CD4-positive, alpha-beta T cell treated with Interleukin-15 for 4 hours (primary cell): ENCODE measurements around the gene ASB2.

Experiments used
- DNase-seq: peaks from one replicate; pipeline ENCODE4 v3.0.0-alpha.2; 2020; ENCODE audit warnings: low spot score

ASB2 gene

DNA sequence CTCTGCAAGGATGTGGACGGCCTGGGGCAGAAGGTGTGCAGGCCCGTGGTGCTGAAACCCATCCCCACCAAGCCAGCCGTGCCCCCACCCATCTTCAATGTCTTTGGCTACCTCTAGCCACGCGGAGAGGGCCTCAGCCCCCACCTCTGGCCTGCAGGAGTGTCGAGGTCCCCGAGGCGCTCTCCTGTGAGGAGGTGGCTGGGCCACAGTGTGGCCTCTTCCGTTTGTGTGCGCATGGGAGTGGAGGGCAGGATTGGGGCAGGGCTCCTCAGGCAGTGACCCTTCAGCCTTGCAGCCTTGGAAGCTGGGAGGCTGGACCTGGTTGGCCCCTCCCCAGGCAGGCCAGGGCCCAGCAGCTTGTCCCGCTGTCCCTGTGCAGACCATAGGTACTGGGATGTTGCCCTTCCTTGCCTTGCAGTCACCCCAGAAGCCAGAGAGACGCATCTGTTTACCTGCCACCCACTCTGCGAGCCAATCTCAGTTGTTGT lies 47.3 kb downstream of the ASB2 start:
- no peak for DNase-seq

DNA sequence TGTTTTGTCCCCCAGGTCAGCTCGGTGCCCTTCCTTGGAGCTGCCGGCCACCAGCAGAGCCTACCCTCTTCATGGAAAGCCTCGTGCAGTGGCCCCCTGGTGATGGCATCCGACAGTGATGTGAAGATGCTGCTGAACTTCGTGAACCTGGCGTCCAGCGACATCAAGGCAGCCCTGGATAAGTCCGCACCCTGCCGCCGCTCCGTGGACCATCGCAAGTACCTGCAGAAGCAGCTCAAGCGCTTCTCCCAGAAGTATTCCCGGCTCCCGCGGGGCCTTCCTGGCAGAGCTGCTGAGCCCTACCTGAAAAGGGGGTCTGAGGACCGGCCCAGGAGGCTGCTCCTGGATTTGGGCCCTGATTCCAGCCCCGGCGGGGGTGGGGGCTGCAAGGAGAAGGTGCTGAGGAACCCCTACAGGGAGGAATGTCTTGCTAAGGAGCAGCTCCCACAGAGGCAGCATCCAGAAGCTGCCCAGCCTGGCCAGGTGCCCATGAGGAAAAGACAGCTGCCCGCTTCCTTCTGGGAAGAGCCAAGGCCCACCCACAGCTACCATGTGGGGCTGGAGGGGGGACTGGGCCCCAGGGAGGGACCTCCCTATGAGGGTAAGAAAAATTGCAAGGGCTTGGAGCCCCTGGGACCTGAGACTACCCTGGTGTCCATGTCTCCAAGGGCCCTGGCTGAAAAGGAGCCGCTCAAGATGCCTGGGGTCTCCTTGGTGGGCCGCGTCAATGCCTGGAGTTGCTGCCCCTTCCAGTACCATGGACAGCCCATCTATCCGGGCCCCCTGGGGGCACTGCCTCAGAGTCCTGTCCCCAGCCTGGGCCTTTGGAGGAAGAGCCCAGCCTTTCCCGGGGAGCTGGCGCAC lies 48.0 kb downstream of the ASB2 start:
- no peak for DNase-seq

DNA sequence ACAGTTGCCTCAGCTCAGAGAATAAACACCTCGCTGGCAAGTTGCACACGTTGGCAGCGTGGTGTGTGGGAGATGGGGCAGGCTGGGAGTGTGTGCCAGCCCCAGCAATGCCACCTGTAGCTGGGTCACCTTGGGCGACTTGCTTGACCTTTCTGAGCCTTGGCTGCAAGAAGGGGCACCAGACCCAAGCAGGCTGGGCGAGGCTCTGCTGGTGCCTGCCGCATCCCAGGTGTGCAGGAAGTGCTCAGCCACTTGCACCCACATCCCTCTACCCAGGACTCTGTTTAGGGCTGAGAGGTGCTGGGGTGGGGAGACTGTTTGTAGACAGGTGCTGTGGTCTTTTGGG lies 48.6 kb downstream of the ASB2 start:
- no peak for DNase-seq

DNA sequence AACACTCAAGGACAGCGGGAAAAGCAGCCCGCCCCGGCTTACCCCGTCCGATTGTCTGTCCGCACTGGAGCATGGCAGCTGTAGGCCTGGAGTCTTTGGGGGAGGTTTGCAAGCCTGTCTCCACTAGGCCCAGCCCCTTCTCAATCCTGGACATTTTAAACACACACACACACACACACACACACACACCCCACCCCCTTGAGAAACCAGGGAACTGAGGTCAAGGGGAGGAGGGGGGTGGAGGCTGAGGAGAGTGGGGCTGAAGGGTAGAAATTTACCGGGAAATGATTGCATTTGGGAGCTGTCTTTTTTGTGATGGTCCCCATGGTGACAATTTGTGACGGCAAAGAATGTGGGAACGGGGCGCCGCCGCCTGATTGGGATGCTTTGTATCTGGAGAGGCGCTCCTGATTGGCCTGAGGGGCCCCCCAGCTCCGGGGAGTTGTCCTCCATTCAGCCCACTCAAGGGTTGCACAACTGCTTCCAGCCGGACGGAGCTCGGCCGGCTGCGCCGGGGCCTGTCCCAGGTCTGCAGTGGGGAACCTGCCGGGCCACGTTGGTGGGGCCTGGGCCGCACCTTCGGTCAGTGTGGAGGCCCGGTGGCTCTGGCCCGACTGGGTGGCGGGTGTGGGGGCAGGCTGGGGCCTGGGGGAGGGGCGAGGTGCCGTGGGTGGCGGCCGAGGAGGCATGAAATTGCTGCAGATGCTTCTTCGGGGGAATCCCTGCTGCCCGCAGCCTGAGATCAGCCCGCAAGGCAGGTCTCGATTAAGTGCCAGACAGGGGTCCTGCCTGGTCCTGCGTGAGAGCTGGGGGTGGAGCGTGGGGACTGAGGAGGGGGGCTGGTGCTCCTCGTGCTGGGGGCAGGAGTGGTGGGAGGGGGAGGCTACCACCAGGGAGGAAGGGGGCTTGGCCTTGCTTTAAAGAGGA lies 49.2 kb downstream of the ASB2 start, which contains the start of gene FAM181A:
Gene FAM181A (plus strand): TSS at position 472 of the 927 bp plus-strand sequence. CDS start 942 bp downstream, outside the sequence.
- DNase-seq, result no peak

DNA sequence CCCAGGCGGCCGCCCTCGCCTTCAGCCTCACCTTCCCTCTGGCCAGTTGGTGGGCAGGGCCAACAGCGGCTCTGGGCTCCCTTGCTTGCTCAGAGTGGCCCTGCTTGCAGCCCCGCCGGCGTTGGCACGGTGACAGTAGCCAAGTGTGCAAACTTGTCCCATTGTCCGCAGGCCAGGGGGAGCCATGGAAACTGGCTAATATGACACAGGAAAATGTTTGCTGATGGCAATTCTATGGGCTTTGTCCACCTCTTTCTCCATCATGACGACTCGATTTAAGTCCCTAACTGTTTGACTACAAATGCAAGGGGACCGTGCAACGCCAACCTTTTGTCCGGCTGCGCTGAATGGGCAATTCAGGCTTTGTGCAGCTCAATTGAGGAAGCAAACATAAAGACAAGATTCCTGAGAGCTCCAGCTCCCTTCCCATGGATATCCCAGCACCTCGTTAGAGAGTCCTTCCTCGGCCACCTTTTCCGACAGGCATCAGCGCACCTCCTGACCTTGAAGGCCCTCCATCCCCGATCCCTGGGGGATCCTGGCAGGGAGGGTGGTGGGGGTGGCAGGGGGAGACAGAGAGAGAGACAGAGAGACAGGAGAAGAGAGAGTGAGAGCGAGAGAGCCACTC lies 50.0 kb downstream of the ASB2 start:
- no peak for DNase-seq

DNA sequence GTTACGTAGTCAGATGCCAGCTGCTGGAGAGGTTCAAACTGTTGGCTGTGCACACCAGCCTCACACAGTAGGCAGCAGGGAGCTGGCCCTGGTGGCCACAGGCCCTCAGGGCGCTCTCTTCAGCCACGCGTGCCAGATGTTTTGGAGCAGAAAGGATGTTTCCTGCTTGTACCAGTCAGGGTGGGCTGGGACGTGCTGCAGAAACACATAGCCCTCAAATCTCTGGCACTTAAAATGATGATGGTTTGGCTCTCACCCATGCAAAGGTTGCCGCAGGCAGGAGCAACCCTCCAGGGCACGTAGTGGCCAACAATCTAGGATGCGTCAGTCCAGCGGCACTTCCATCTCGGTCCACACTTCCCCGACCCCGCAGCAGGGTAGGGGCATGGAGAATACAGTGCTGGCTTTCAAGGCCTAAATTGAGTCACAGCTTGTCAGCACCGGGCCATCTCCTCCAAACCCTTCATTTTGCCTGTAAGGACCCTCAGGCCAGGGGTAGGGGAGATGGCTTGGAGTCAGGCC lies 50.9 kb downstream of the ASB2 start:
- DNase-seq, result no peak

DNA sequence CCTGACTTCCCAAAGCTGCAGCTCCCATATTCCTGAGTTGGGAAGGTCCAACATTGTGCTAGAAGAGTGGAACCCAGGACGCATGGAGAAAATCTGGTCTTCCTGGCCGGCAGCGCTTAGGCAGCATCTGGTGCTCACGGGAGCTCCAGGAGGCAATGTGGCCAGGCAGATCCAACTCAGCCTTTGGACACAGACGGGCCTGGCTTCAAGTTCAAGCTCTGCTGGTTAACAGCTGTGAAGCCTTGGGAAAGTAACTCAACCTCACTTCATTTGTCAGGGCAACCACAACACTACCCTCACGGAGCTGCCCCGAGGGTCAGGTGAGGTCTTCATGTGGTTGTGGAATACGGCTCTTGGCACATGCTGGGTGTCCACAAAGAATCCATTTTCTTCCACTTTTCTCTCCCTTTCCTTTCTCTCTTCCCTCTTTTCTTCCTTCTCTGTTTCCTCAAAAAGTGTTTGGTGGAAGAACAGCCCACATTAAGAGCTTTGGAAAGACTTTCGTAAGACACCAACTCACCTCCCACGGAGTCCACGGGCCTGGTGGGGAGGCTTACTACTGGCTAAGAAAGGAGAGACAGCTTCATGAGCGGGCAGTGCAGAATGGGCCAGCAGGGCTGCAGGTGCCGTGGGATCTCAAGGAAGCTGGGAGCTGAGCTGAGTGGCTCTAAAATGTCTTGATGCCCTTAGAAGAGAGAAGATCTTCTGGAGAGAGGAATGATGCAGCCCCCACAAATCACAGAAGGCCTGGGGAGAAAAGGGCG lies 51.6 kb downstream of the ASB2 start:
- no peak for DNase-seq

DNA sequence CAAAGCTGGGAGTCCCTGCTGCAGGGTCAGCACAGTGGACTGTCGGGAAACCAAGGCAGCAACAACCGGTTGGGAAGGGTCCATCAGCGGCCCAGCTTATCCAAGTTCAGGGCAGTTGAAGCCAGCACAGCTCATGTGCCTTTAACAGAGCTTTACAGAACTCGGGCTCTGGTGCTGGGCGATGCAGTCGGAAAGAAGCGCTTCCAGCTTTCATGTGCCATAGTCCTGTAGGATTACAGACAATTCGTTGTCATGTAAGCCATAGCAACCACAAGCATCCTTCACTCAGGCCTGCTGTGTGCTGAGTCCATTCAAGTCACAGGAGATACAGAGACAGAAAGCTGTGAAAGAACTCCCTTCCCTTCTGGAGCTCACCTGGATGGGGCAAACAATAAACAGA lies 52.7 kb downstream of the ASB2 start:
- no peak for DNase-seq

DNA sequence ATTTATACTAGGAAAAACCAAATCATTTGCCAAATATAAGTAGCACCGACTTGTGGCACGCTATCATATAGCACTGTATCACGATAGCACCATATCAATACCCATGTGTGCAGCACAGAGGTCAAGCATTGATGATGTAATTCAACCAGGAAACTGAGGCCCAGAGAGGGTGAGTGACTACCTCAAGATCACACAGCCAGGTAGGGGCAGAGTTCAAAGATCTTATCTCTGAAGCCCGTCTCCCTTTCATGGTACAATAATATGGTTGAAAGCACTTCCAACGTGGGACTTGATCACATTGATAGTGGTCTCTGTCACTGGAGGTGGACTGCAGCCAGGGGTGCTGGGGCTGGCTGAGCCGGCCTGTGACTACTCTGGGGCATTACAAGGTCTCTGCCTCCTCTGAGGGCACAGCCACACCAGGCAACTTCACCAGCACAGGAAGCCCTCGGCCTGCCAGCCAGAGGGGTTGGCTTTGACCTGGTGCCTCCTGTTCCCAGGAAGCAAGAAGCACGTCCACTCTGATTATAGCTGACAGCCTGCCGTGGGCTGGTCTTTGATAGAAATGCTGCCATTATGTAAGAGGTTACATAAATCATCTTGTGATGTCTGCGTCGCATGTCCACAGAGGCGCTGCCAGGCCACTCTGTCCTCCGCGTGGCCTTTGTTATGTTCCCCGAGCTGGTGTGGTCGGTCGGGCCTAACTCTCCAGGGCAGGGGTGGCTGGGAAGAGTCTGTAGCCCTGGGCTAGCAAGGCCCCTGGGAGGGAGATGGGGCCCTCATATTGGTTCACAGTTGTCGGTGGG lies 55.2 kb downstream of the ASB2 start:
- no peak for DNase-seq

DNA sequence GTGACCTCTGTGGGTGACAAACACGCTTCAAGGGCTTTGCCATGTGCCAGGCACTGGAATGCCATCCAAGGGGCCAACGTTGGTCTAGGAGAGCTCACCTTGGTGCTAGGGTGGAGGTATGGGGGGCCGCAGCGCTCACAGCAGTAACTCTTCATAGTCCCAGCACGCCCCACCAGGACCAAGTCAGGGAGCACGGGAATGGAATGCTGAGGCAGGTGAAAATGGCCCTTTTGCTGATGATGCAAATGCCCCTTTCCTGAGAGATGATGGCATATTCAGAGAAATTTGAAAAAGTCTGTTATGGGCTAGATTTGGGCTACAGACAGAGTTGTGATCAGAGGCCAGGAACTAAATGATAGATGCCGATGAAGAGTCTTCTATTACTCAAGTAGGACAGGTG lies 59.2 kb downstream of the ASB2 start:
- no peak for DNase-seq

DNA sequence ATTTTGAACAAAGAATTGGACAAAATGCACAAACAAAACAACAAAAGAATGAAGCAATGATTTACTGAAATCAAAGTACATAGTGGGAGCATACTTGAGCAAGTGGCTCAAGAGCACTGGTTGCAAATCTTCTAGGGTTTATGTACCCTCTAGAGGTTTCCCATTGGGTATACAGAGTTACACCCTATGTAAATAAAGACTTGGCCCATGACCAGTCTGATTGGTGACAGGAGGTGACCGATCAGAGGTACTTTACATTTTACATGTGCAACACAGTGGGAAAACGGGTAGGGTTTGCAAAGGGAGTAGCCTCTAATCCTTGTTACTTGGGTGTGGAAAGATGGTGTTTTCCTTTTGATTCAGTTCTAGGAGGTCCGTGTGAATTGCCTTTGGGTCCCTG lies 59.9 kb downstream of the ASB2 start:
- no peak for DNase-seq

DNA sequence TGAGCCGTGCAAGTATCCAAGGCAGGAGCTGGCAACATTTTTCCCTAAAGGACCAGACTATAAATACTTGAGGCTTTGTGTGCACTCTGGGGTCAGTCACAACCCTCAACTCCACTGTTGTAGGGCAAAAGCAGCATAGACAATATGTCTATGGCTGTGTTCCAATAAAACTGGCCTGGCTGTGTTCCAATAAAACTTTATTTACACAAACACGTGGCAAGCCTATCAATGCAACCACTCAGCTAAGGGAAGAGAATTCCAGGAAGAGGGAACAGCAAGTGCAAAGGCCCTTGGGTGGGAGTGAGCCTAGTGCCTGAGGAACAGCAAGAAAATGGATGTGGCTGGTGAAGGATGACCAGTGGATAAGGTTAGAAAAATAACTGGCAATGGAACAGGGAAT lies 60.6 kb downstream of the ASB2 start:
- DNase-seq, result no peak

DNA sequence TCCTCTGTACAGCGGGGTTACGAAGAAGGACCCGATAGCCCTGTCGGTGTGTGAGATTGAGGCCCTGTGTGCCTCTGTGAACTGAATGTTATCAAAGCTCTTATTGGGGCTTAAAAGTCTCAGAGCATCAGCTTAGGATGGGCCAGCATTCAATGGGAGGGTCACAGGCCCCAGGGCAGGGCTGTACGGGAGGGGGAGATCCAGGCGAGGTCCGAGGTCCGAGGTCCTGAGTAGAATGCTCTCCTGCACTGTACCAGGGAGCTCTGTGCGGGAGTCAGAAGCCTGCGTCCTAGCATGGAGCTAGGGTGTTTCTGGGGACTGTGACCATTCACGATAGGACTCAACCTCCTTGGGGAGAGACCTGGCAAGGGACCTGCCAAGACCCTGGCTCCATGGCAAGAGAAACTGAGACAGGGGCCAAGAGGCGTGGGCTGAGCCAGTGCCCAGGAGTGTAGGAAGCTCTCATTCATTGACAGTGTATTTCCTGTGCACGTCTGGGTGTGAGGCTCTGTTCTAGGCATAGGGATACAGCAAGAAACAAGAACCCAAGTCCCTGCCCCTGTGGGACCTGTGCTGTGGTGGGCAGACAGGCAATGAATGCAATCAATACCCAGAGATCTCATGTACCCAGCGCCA lies 61.2 kb downstream of the ASB2 start:
- DNase-seq, result no peak

DNA sequence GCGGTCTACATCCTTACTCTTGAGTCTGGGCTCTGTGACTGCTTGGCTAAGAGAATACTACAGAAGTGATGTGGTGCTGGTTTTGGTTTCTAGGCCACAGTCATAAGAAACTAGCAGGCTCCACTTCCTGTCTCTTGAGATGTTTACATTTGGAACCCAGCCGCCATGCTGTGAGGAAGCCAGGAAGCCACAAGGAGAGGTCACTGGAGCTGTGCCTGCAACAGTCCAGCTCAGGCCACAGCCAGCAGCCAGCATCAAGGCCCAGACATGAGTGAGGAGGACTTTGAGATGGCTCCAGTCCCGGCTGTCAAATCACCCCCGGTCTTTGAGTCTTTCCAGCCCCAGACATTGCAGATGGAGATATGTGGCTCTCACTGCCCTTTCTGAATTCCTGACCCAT lies 62.1 kb downstream of the ASB2 start:
- DNase-seq, result no peak

DNA sequence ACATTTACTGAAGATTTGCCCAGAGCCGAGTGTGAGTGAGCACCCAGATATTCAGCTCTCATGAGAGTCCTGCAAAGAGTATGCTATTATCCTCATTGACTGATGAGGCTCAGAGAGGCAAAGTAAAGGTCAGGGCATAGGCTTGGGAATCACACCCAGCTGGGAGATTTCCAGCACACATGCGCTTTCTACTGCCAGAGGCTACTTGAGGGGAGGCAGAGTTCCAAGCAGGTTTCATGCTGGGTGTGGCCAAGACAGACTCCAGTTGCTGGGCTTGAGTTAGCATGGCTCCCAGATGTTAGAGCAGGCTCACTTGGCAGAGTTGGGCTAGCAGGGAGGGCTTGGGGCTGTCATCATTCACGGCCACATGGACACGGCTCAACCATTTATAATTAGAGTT lies 63.6 kb downstream of the ASB2 start:
- DNase-seq, result no peak

DNA sequence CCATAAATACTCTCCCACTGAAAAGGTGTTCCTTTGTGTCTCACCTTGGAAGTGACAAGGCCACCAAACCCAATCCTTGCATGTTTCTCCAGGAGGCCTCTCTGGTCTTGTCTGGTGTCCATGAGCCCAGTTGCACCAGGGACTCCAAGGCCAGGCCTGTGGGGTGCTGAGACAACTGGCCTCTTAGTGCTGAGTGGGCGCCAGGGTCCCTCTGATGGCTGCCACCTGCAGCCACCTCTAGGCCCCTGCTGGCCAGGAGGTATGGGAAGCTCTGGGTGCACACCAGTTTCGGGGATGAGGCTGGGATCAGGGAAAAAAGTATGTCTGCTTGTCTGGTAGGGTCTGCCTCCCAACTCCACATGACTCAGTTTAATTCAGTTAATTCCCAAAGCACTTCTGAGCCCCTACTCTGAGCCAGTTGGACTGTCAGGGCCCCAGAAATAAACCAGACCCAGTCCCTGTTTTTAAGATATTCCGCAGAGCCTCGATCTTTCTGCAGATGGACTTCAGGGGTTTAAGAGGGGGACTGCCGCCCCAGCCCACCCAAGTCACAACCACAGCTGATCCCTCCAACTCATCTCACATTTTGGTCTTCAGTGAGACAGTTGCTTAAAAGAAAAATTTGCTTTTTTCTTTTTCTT lies 64.3 kb downstream of the ASB2 start:
- DNase-seq, result no peak

DNA sequence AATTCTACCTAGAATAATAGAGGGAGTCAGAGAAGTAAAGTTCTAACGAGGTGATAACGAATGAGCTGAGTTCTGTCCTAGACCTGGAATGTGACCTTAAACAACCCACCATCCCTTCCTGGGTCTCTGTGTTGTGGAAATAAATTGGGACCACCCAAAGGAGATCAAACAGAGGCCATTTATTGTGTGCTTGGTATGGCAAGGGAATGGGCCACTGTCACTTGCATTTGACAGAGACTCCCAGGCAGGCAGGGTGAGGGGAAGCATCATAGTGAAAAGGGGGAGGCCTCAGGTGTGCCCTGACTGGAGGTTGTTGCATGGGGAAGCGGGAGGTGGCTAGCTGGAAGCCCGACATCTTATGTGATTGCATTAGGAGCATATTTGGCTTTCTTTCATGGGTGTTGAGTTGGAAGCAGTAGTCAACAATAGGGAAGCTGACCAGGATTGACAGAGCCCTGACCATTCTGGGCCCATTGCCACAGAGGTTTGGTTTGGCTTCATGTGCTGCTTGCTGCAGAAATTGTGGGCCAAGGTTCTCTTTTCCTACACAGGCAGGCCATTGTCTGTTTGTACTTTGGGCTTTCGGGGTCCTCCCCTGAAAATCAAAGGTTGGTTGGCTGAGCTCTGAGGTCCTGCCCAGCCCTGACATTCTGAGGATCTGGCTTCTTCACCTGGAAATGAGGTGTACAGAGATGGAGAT lies 66.8 kb downstream of the ASB2 start:
- DNase-seq, result no peak

DNA sequence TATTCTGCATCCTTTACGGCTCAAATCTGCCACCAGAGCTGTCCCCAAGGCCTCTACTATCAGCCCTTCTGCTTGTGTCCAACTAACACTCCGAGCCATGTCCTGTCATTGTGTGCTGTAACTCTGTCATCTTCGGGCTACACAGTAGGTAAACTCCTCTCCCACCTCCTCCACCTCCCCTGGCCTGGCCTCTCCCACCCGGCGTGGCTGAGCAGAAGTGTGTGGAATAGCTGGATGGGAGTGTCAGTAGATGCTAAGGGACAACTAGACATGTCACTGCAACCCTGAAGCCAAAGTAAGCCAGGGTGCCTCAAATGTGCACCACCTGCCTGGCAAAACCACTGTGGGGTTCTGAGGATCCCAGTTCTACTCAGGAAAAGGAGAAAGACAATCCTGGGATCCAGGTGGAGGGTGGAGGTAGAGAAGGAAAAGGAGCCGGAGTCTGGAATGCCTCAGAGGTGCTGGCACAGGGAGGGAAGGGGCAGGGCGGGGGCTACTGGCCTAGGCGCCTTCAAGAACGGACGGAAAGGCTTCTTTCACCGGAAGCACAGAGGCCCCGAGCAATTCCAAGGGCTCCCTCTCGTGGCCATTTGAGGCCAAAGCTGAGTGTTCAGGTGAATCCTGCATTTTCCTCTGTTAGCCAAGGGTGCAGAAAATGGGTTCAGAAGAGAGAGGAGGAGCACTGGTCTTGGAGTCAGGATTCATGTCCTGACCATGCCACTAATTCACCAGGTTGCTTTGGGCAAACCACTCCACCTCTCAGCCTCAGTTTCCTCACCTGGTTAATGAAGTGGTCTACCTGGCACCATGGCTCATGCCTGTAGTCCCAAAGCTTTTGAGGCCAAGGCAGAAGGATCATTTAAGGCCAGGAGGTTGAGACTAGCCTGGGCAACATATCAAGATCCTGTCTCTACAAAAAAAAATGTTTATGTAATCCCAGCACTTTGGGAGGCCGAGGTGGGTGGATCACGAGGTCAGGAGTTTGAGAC lies 69.7 kb downstream of the ASB2 start:
- peak; percentile 56 for DNase-seq
